Mesenchymal stem cell (in vitro differentiated cells and primary cell): Measurements from ENCODE around the gene NOTCH1.
A peak's percentile ranks its signal among the peaks of the same experiment; 100 is the strongest.

Experiments
- DNase-seq: peaks from one replicate; pipeline ENCODE4 v3.0.0-alpha.2; 2013
- H2AFZ ChIP-seq: one replicate; pipeline ENCODE4 v1.6.1; 2013; ENCODE audit warnings: low read depth, mild to moderate bottlenecking, control low read depth, inconsistent platforms, low read length, moderate library complexity
- H2AK5ac ChIP-seq: 2 replicates; pipeline ENCODE4 v1.6.1; 2013; ENCODE audit warnings: low read length, moderate library complexity, mild to moderate bottlenecking, inconsistent platforms; ENCODE audit not compliant: severe bottlenecking
- H2BK120ac ChIP-seq: one replicate; pipeline ENCODE4 v1.6.1; 2013; ENCODE audit warnings: low read depth, mild to moderate bottlenecking, inconsistent platforms, low read length, moderate library complexity
- H2BK12ac ChIP-seq, 2 experiments: one replicate each; pipeline ENCODE4 v1.6.1; 2013; ENCODE audit warnings: inconsistent platforms in 2 of 2, low read length in 2 of 2, mild to moderate bottlenecking in 2 of 2, moderate library complexity in 2 of 2, control low read depth in 1 of 2
- H2BK15ac ChIP-seq: one replicate; pipeline ENCODE4 v1.6.1; 2013; ENCODE audit warnings: mild to moderate bottlenecking, low read depth, inconsistent platforms; ENCODE audit not compliant: poor library complexity, severe bottlenecking
- H2BK5ac ChIP-seq: 2 replicates; pipeline ENCODE4 v1.6.1; 2013; ENCODE audit warnings: low read depth, mild to moderate bottlenecking, low read length, control low read depth, inconsistent platforms; ENCODE audit not compliant: poor library complexity, severe bottlenecking
- H3K14ac ChIP-seq, 2 experiments: one replicate each; pipeline ENCODE4 v1.6.1; 2013; ENCODE audit warnings: inconsistent platforms in 2 of 2, low read length in 2 of 2, control low read depth in 1 of 2, mild to moderate bottlenecking in 1 of 2, moderate library complexity in 1 of 2
- H3K18ac ChIP-seq, 2 experiments: one replicate each; pipeline ENCODE4 v1.6.1; 2013; ENCODE audit warnings: inconsistent platforms in 2 of 2, low read length in 2 of 2, control low read depth in 1 of 2, low read depth in 1 of 2, mild to moderate bottlenecking in 1 of 2
- H3K23ac ChIP-seq, 2 experiments: one replicate each; pipeline ENCODE4 v1.6.1; 2013; ENCODE audit warnings: inconsistent platforms in 2 of 2, low read length in 2 of 2, mild to moderate bottlenecking in 2 of 2, moderate library complexity in 2 of 2, control low read depth in 1 of 2
- H3K27ac ChIP-seq: 2 replicates; pipeline ENCODE4 v1.5.1; 2013; ENCODE audit warnings: mild to moderate bottlenecking, moderate library complexity, low read length, control low read depth, inconsistent platforms; ENCODE audit not compliant: poor library complexity, severe bottlenecking
- H3K27me3 ChIP-seq, 2 experiments: 2 replicates each; pipeline versions ENCODE4 v1.6.1 to v1.7.0; 2013; ENCODE audit warnings: low read length in 2 of 2, mild to moderate bottlenecking in 2 of 2, moderate library complexity in 2 of 2, control low read depth in 1 of 2, inconsistent platforms in 1 of 2; ENCODE audit not compliant: control insufficient read depth in 1 of 2, insufficient read depth in 1 of 2
- H3K36me3 ChIP-seq, 2 experiments: 2 replicates each; pipeline versions ENCODE4 v1.6.1 to v1.7.0; 2013; ENCODE audit warnings: low read length in 2 of 2, control low read depth in 1 of 2, inconsistent platforms in 1 of 2, low read depth in 1 of 2, mild to moderate bottlenecking in 1 of 2; ENCODE audit not compliant: insufficient read depth in 2 of 2, control insufficient read depth in 1 of 2
- H3K4ac ChIP-seq, 2 experiments: one replicate each; pipeline ENCODE4 v1.6.1; 2013; ENCODE audit warnings: inconsistent platforms in 2 of 2, low read length in 2 of 2, mild to moderate bottlenecking in 2 of 2, moderate library complexity in 2 of 2, control low read depth in 1 of 2, low read depth in 1 of 2
- H3K4me1 ChIP-seq: 2 replicates; pipeline ENCODE4 v1.6.1; 2013; ENCODE audit warnings: low read depth, low read length, control low read depth; ENCODE audit not compliant: control insufficient read depth, insufficient read depth
- H3K4me2 ChIP-seq: 2 replicates; pipeline ENCODE4 v1.6.1; 2013; ENCODE audit warnings: low read length, mild to moderate bottlenecking, inconsistent platforms; ENCODE audit not compliant: poor library complexity, severe bottlenecking
- H3K4me3 ChIP-seq, 2 experiments: 2 replicates each; pipeline versions ENCODE4 v1.5.1 to v1.7.0; 2013; ENCODE audit warnings: low read length in 2 of 2, mild to moderate bottlenecking in 2 of 2, control low read depth in 1 of 2, low read depth in 1 of 2; ENCODE audit not compliant: insufficient read depth in 1 of 2
- H3K79me1 ChIP-seq: replicated peaks from 2 replicates; pipeline ENCODE4 v1.6.1; 2013; ENCODE audit warnings: mild to moderate bottlenecking, control low read depth, low read length, inconsistent platforms; ENCODE audit not compliant: poor library complexity, severe bottlenecking
- H3K9ac ChIP-seq: 2 replicates; pipeline ENCODE4 v1.7.0; 2013; ENCODE audit warnings: mild to moderate bottlenecking, low read length, moderate library complexity
- H3K9me3 ChIP-seq: 2 replicates; pipeline ENCODE4 v1.7.0; 2013; ENCODE audit warnings: mild to moderate bottlenecking, low read length; ENCODE audit not compliant: control insufficient read depth
- H4K8ac ChIP-seq: one replicate; pipeline ENCODE4 v1.6.1; 2013; ENCODE audit warnings: inconsistent platforms, mild to moderate bottlenecking, low read length, moderate library complexity
- H4K91ac ChIP-seq: one replicate; pipeline ENCODE4 v1.6.1; 2013; ENCODE audit warnings: mild to moderate bottlenecking, low read length, inconsistent platforms
- WGBS: methylation state at CpG from one replicate; pipeline ENCODE4 v1.1.7; 2013; ENCODE audit warnings: mixed read lengths; 5-methylcytosine and 5-hydroxymethylcytosine counted together

Gene NOTCH1

GRCh38 chr9:136541179-136541578, 4.7 kb downstream of the NOTCH1 start:
- Histone ChIP-seq H3K14ac (no peak overlapping the region), H3K4me1 (peaks cover 22% of the 10 kb centered on the region), H2AFZ (no peak overlapping the region), H4K8ac (no peak overlapping the region), H3K27me3 (no peaks in the 10 kb centered on the region), H3K27ac (no peak overlapping the region), H3K4me3 (no peak overlapping the region), H2BK5ac (no peak overlapping the region), H3K23ac (peak overlapping the region in 1 of 2 experiments; percentile 74), H2BK15ac (no peak overlapping the region), H2BK12ac (no peak overlapping the region), H3K79me1 (peaks cover 54% of the 10 kb centered on the region), H3K36me3 (peaks cover 0 to 76% of the 10 kb centered on the region in 2 experiments), H3K18ac (no peak overlapping the region), H2BK120ac (no peak overlapping the region), H3K9me3 (no peaks in the 10 kb centered on the region), H2AK5ac (no peak overlapping the region), H3K4ac (no peak overlapping the region), H4K91ac (no peak overlapping the region), H3K4me2 (no peak overlapping the region), H3K9ac (no peak overlapping the region)
- DNase-seq: no peak
- WGBS: 95% methylated on average over 9 of the region's 9 CpGs

- Histone ChIP-seq H3K23ac (no peak overlapping the region), H3K4me1 (peaks cover 27% of the 10 kb centered on the region), H3K79me1 (peaks cover 62% of the 10 kb centered on the region), H2BK120ac (no peak overlapping the region), H2BK15ac (peak overlapping the region; percentile 60), H3K4me3 (no peak overlapping the region), H2AK5ac (no peak overlapping the region), H4K8ac (peak overlapping the region; percentile 50), H3K4ac (peak overlapping the region in 1 of 2 experiments; percentile 26), H2BK12ac (peak overlapping the region; percentile 72 to 81), H3K27me3 (no peaks in the 10 kb centered on the region), H3K14ac (no peak overlapping the region), H4K91ac (no peak overlapping the region), H3K4me2 (no peak overlapping the region), H3K9me3 (no peaks in the 10 kb centered on the region), H2BK5ac (no peak overlapping the region), H3K18ac (peak overlapping the region in 1 of 2 experiments; percentile 4), H3K27ac (no peak overlapping the region), H3K9ac (no peak overlapping the region), H3K36me3 (peaks cover 0 to 81% of the 10 kb centered on the region in 2 experiments), H2AFZ (no peak overlapping the region)
- peak; percentile 79 for DNase-seq
- WGBS: 77% methylated on average over 33 of the region's 33 CpGs
Measured at GRCh38 chr9:136539427-136540421, 6.1 kb downstream of the NOTCH1 start.

- Histone ChIP-seq H3K9ac (no peak overlapping the region), H2AFZ (no peak overlapping the region), H3K4me1 (peaks cover 28% of the 10 kb centered on the region), H4K8ac (peak overlapping the region; percentile 21), H2BK12ac (no peak overlapping the region), H4K91ac (no peak overlapping the region), H3K27me3 (no peaks in the 10 kb centered on the region), H2BK15ac (no peak overlapping the region), H3K4ac (peak overlapping the region in 1 of 2 experiments; percentile 9), H2AK5ac (no peak overlapping the region), H3K23ac (no peak overlapping the region), H3K4me2 (no peak overlapping the region), H3K18ac (no peak overlapping the region), H3K9me3 (no peaks in the 10 kb centered on the region), H3K14ac (no peak overlapping the region), H3K4me3 (no peak overlapping the region), H2BK5ac (no peak overlapping the region), H3K79me1 (peaks cover 60% of the 10 kb centered on the region), H3K27ac (no peak overlapping the region), H2BK120ac (no peak overlapping the region), H3K36me3 (peaks cover 0 to 85% of the 10 kb centered on the region in 2 experiments)
- WGBS: 93% methylated on average over 23 of the region's 24 CpGs
- no peak for DNase-seq
Measured at GRCh38 chr9:136538599-136539426, 7.0 kb downstream of the NOTCH1 start.
